Astrocyte of the spinal cord (primary cell): ENCODE results near the gene UVRAG.

Source experiments
- DNase-seq: peaks from one replicate; pipeline ENCODE4 v3.0.0; 2011; ENCODE audit warnings: low read depth, low spot score
- H3K4me3 ChIP-seq: 2 replicates; pipeline ENCODE4 v1.5.1; 2011; ENCODE audit warnings: low read depth, mild to moderate bottlenecking, low read length, moderate library complexity
- in situ Hi-C: cut with HindIII; loops from 2 replicates; pipeline ENCODE4 v1.10.0; 2017; ENCODE audit warnings: low sequenced_read_pairs
- TF ChIP-seq, protein P1 (sequence below): IDR thresholded peaks from 2 replicates; pipeline ENCODE4 v1.5.1; 2012; ENCODE audit warnings: low read depth, mild to moderate bottlenecking, low read length, inconsistent platforms

Gene UVRAG

DNA sequence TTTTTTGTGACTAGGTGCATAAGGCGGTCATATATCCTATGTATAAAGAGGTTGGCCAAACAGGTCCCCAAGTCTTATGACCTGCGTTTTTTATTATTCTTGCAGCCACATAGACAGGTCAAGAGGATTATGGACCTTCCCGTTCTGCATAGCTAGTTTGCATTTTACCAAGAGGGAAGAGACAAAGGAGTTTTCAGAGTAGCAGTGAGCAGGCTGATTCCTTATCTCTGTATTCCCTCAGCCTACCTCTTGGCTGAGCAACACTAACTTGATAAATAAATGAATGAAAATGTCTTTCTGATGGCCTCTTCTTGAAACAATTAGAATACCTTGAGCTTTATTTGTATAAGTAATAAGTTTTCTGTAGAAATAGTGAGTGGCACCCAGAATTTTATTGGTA lies 210.8 kb downstream of the UVRAG start:
- TF ChIP-seq, protein P1, sequence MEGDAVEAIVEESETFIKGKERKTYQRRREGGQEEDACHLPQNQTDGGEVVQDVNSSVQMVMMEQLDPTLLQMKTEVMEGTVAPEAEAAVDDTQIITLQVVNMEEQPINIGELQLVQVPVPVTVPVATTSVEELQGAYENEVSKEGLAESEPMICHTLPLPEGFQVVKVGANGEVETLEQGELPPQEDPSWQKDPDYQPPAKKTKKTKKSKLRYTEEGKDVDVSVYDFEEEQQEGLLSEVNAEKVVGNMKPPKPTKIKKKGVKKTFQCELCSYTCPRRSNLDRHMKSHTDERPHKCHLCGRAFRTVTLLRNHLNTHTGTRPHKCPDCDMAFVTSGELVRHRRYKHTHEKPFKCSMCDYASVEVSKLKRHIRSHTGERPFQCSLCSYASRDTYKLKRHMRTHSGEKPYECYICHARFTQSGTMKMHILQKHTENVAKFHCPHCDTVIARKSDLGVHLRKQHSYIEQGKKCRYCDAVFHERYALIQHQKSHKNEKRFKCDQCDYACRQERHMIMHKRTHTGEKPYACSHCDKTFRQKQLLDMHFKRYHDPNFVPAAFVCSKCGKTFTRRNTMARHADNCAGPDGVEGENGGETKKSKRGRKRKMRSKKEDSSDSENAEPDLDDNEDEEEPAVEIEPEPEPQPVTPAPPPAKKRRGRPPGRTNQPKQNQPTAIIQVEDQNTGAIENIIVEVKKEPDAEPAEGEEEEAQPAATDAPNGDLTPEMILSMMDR, result no peak
- no peak overlapping the region for H3K4me3 ChIP-seq
- in situ Hi-C loops, result no loop called here
- no peak for DNase-seq

DNA sequence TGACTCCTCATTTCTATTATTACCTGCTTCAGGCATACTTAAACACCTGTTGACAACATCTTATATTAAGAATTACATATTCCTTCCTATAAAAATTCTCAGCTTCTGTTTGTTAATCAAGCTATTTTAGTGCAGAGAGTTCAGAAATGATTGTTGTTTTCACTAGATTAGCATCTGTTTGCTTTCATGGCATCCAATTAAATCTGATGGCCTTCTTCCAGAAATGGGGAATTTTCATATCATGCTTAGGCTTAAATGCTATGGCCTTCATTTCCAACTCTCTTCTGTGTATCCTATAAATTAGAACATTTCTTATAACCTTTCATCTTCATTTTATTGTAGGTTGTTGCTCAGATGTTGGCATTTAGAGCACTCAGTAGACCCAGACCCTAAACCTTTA lies 211.3 kb downstream of the UVRAG start:
- TF ChIP-seq, protein P1, result no peak

DNA sequence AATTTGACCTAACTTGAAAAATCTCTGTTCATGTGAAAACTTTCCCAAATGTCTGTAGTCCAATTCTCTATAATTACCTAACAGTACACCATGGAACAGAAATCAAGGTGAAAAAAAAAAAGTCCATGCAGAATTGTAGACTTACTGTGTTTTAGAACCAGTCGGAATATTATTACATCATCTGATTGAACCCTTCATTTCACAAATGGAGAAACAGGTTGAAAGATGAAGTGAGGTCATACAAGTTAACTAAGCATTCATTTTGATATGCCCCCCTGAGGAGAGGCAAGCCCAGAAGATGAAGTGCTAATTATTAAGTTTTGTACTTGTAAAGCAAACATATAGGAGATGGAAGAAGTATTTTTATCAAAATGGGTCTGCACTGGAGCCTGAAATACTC lies 211.9 kb downstream of the UVRAG start:
- no peak for DNase-seq
- in situ Hi-C loops, result no loop called here
- TF ChIP-seq, protein P1, result no peak
- no peak overlapping the region for H3K4me3 ChIP-seq

More for the DNA sequence above, 211.3 kb downstream of the UVRAG start:
- no peak overlapping the region for H3K4me3 ChIP-seq
- no peak for DNase-seq
- in situ Hi-C loops, result no loop called here

DNA sequence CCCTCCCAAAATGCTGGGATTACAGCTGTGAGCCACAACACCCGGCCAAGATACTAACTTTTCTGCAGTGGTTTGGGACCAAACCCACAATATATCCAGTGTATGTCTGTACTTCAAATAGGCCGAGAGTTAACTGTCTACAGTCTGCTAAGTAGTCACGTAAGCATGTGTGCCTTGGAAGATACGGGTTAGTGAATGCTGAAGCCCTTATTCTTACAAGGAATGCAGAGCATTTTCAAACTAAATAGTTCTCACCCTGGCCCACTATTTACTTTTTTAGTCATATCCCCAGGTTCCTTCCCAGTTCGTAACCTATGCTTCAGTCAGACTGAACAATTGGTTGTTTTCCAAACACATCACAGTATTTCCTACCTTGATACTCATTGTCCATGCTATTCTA lies 215.3 kb downstream of the UVRAG start:
- peak; percentile 93 for DNase-seq
- in situ Hi-C loops, result no loop called here
- TF ChIP-seq, protein P1, result no peak
- no peak overlapping the region for H3K4me3 ChIP-seq

DNA sequence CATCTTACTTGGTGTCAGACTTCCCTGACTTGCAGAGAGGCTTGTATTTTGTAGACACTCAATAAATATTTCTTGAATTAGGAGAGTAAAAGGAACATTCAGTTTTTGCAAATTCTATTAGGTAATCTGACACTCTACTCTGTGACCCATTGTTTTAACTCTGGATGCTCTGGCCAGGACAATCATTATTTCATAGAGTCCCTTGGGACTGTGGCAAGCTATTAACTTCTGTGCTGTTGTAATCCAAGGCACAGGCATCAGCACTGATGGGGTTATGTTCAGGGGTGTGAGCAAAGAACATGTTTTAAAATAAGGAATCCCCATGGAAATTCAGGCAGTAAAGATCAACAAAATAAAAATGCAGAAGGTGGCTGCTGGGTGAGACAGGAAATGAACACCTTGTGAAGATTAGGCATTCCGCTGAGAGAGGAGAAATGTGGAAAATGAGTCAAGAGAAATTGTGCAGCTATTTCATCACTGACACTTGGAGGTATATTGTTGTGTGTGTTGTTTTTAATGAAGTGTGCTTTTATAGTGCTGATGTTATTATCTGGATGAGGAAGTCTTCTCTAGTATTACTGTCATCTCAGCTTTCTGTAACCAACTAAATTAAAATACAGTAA lies 216.1 kb downstream of the UVRAG start:
- DNase-seq, result peak; percentile 45
- H3K4me3 ChIP-seq, result no peak overlapping the region
- in situ Hi-C loops, result no loop called here
- TF ChIP-seq, protein P1, result no peak

DNA sequence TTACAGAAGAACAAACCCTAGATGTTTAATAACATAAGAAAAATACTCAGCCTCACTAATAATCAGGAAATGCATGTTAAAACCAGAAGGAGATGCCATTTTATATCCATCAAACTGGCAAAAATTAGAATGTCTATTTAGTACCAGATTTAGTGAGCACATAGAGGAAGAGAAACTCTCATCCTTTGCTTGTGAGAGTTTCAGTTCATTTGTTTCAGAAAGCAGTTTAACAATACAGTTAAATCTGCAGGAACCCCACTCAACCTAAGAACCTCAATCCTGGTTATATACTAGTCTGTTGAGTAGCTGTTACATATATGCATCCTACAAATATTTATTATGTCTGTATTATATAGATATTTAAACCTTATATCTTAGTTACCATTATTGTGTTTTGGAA lies 218.7 kb downstream of the UVRAG start:
- in situ Hi-C loops, result no loop called here
- no peak overlapping the region for H3K4me3 ChIP-seq
- TF ChIP-seq, protein P1, result no peak
- DNase-seq, result no peak

DNA sequence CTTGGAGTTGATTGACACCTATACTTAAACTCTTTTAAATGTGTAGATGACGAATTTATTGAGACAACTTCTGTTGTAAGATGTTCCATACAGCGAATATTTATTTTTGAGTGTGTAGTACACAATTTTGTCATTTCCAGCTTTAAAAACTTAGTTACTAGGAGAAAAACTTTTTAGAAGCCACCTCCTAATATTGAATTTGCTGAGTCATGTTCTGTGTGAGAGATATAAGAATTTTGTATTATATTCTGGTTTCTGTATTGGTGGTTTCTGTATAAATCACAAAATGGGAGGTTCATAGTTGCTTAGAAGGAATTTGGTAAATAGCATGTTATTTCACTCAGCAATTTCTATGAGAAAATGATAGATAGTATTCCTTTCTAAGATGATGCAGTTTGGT lies 220.0 kb downstream of the UVRAG start:
- no peak for DNase-seq
- in situ Hi-C loops, result no loop called here
- no peak overlapping the region for H3K4me3 ChIP-seq
- TF ChIP-seq, protein P1, result no peak
